Fibroblast of mammary gland (primary cell): ENCODE data around the gene RLF.
"Not testable (repeated sequence)": the region's sequence is repeated elsewhere in the genome, so short reads cannot be mapped to it uniquely, and the experiment has no call there.

ENCODE experiments used
- DNase-seq: peaks from one replicate; pipeline ENCODE4 v3.0.0-alpha.2; 2010; ENCODE audit warnings: low read depth
- H3K4me3 ChIP-seq: 2 replicates; pipeline ENCODE4 v1.5.1; 2011; ENCODE audit warnings: low read depth, mild to moderate bottlenecking, low read length, moderate library complexity; ENCODE audit not compliant: control insufficient read depth
- CTCF ChIP-seq: conservative IDR thresholded peaks from 2 replicates; pipeline ENCODE4 v1.5.1; 2011; ENCODE audit warnings: low read depth, low read length, inconsistent platforms; ENCODE audit not compliant: control insufficient read depth, insufficient read depth

The RLF gene

DNA sequence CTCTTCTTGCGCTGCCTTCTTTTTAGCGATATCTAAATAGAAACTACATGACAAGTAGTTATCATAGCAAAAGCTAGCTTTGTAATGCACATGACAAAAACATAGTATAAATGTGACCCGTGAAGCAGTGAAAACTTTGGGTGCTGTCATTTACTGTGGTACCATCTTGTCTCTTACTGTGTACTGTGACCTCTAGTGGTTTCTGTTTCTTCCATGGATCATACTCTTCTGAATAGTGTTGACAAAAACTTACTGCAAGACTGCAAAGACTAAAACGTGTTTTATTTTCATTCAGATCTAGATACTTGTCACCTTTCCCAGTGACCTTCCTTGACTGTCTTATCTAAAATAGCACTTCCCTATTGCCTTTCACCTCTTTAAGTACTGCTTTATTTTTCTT, 6.1 kb downstream of the RLF start:
- H3K4me3 ChIP-seq = no peak overlapping the region
- no peak for TF ChIP-seq CTCF
- DNase-seq = no peak

DNA sequence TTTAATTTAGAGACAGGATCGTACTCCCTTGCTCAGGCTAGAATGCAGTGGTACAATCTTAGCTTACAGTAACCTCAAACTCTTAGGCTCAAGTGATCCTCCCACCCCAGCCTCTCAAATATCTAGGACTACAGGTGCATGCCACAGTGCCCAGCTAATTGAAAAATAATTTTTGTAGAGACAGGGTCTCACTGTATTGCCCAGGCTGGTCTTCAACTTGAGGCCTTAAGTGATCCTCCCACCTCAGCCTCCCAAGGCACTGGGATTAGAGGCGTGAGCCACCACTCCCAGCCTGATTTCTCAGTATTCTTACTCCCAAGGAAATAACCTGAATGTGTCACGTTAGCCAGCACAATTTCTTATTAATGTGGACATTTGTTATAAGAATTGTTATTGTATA, 9.8 kb downstream of the RLF start:
- DNase-seq = no peak
- TF ChIP-seq CTCF = no peak
- H3K4me3 ChIP-seq = no peak overlapping the region

DNA sequence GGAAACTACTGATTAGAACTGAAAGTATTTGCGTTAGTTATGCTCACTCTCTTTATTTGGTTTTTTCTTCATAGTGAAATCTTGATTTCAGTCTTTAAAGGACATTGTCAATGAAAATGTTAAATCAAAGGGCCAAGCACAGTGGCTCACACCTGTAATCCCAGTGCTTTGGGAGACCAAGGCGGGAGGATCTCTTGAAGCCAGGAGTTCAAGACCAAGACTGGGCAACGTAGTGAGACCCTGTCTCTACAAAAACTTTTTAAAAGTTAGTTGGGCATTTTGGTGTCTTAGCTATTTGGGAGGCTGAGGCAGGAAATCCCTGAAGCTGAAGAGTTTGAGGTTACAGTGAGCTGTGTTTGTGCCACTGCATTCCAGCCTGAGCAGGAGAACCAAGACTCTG, 13.6 kb downstream of the RLF start:
- H3K4me3 ChIP-seq = no peak overlapping the region
- no peak for DNase-seq
- TF ChIP-seq CTCF = no peak

DNA sequence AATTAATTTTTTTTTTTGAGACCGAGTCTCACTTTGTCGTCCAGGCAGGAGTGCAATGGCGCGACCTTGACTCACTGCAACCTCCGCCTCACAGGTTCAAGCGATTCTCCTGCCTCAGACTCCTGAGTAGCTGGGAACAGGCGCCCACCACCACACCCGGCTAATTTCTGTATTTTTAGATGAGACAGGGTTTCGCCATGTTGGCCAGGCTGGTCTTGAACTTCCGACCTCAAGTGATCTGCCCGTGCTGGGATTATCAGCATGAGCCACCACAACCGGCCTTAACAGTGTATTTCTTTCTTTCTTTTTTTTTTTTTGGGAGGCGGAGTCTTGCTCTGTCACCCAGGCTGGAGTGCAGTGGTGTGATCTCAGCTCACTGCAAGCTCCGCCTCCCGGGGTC, 15.8 kb downstream of the RLF start:
- DNase-seq, H3K4me3 ChIP-seq: not testable (repeated sequence)

GRCh38 chr1:40178200-40178599, 17.0 kb downstream of the RLF start:
- no peak overlapping the region for H3K4me3 ChIP-seq
- DNase-seq = no peak
- no peak for TF ChIP-seq CTCF

GRCh38 chr1:40179496-40180089, 18.4 kb downstream of the RLF start:
- DNase-seq = no peak
- no peak overlapping the region for H3K4me3 ChIP-seq
- no peak for TF ChIP-seq CTCF

- no peak overlapping the region for H3K4me3 ChIP-seq
- DNase-seq = peak; percentile 51
- peak; percentile 59 for TF ChIP-seq CTCF
Measured at GRCh38 chr1:40183055-40183710, 22.0 kb downstream of the RLF start.
